ENCODE results near the gene RASSF10. TPM values are rescaled to one million over a fixed set of nuclear protein-coding genes. Genes with fewer than 3 reads are reported as not detected.

RASSF10 gene
- total RNA-seq, 1 experiment from 2014 or later = 2.4 TPM

- Histone ChIP-seq H3K18ac (ENCODE audit: insufficient read length, low read depth, low read length) (no peak overlapping the region), H3K27ac (ENCODE audit: insufficient read length, low read depth, low read length) (no peak overlapping the region), H4K20me1 (ENCODE audit: control insufficient read depth, insufficient read depth, insufficient read length) (no peaks in the 10 kb centered on the region), H2BK12ac (ENCODE audit: insufficient read length, low read depth, low read length) (no peak overlapping the region), H2AFZ (ENCODE audit: low read length) (no peak overlapping the region), H2BK5ac (ENCODE audit: insufficient read length, low read length) (no peak overlapping the region), H2BK15ac (ENCODE audit: low read depth, low read length) (no peak overlapping the region), H4K5ac (ENCODE audit: insufficient read length, low read depth, low read length) (no peak overlapping the region), H2AK5ac (ENCODE audit: insufficient read length, low read length) (no peak overlapping the region), H3K9ac (ENCODE audit: extremely low read depth, insufficient read length, low read length) (no peak overlapping the region), H2BK120ac (ENCODE audit: low read depth, low read length, poor library complexity, severe bottlenecking) (no peak overlapping the region), H3K79me1 (ENCODE audit: insufficient read depth, low read depth, low read length, poor library complexity, severe bottlenecking) (no peaks in the 10 kb centered on the region), H3T11ph (ENCODE audit: low read length) (no peak overlapping the region), H3K27me3 (ENCODE audit: insufficient read depth, low read length) (no peaks in the 10 kb centered on the region), H3K14ac (ENCODE audit: insufficient read depth, low read length) (no peak overlapping the region), H2BK20ac (ENCODE audit: low read depth, low read length, poor library complexity, severe bottlenecking) (no peak overlapping the region), H4K91ac (ENCODE audit: insufficient read length, low read depth, low read length) (no peak overlapping the region), H3K4ac (ENCODE audit: low read depth, low read length) (no peak overlapping the region), H3K56ac (ENCODE audit: insufficient read length, low read depth, low read length) (no peak overlapping the region), H3K23ac (ENCODE audit: insufficient read length, low read depth, low read length) (no peak overlapping the region), H3K23me2 (ENCODE audit: insufficient read length, low read depth, low read length, poor library complexity, severe bottlenecking) (no peaks in the 10 kb centered on the region), H4K8ac (replicated peaks; ENCODE audit: insufficient read length, low read depth, low read length) (no peak overlapping the region), H3K79me2 (ENCODE audit: insufficient read depth, low read length) (no peaks in the 10 kb centered on the region), H3K4me2 (ENCODE audit: insufficient read depth, insufficient read length, low read length) (no peak overlapping the region), H3K4me1 (ENCODE audit: insufficient read depth, low read length) (no peaks in the 10 kb centered on the region), H3K9me3 (ENCODE audit: control insufficient read depth, low read depth, low read length) (no peaks in the 10 kb centered on the region)
- no peak overlapping the region for H3K4me3 Mint-ChIP-seq
- H3K27me3 Mint-ChIP-seq (ENCODE audit: low read depth) = peaks cover 4% of the 10 kb centered on the region; the same call in 1 of the 2 replicates
- no peak overlapping the region for H3K27ac Mint-ChIP-seq
- peaks cover 16 to 18% of the 10 kb centered on the region in 2 experiments for H3K4me1 Mint-ChIP-seq
- no peak for DNase-seq
- no peak for TF ChIP-seq CTCF (conservative IDR thresholded peaks at IDR 0.05)
- H3K36me3 Mint-ChIP-seq (ENCODE audit: insufficient read depth in 1 of 3, low read depth in 3 of 3) = 0 out of 7 replicates have a peak, but pooled peaks cover 0 to 6% (median 0%) of the 10 kb centered on the region in 3 experiments
- WGBS (ENCODE audit: extremely low coverage, insufficient read length, low lambda C conversion rate) = no CpG with 5 or more reads among the region's 7 CpGs
- peaks cover 4 to 10% of the 10 kb centered on the region in 2 experiments; a peak in 4 of 5 replicates for H3K9me3 Mint-ChIP-seq
These were observed 9.5 kb upstream of the RASSF10 start for GRCh38 chr11:12999597-12999996.

All from H9 (cell line).